HG03521 (cell line): Measurements from ENCODE around the gene NUDT4B.
"Not testable (repeated sequence)": the region's sequence is repeated elsewhere in the genome, so short reads cannot be mapped to it uniquely, and the experiment has no call there.

Experiments used
- ATAC-seq: cut with Tn5 transposase; IDR thresholded peaks from one replicate; pipeline ENCODE4 v1.9.1; 2021; ENCODE audit warnings: mild to moderate bottlenecking, moderate library complexity; ENCODE audit not compliant: unreplicated experiment

The NUDT4B gene

DNA sequence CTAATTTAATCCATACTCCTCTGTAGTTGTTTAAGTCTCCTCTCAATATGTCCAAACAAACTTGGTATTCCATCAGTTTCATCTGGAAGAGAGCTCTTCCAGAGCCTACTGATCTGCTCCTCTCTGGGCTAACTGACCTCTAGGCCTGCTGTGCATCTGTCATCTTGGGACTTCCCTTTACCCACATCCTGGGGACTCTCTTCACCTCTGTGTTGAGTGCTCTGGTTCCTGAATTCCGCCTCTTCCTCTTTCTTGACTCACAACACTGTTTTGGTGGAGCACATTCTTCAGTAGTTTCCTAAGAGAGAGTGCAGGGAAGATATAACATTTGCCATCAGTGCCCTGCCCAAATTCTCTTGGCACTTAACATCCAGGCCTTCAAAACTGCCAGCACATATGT lies 13.0 kb upstream of the NUDT4B start:
- not testable (repeated sequence) for ATAC-seq

DNA sequence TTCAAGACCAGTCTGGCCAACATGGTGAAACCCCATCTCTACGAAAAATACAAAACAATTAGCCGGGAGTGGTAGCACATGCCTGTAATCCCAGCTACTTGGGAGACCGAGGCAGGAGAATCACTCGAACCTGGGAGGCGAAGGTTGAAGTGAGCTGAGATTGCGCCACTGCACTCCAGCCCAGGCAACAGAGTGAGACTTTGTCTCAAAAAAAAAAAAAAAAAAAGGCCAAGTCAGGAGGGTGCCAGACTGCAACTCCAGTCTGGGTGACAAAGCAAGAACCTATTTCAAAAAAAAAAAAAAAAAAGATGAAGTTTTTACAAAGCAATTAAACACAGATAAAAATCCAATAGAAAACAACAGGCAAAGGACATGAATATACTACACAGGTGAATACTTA lies 9.9 kb upstream of the NUDT4B start:
- ATAC-seq, result not testable (repeated sequence)

DNA sequence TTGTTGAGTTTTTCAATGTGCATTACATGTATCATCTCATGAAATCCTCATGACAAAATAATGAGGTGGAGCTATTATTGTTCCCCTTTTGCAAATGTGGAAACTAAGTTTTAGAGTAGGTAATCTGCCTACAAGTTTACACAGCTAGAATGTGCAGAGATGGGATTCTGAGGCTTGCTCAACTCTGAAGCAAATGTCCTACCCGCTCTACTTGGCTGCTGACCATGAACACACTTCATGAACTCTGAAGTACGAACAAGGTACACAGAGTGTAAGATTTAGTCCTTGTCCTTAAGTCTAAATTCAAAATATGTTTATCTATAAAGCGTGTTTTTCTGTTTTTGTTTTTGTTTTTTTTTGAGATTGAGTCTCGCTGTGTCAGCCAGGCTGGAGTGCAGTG lies 5.4 kb upstream of the NUDT4B start:
- not testable (repeated sequence) for ATAC-seq

DNA sequence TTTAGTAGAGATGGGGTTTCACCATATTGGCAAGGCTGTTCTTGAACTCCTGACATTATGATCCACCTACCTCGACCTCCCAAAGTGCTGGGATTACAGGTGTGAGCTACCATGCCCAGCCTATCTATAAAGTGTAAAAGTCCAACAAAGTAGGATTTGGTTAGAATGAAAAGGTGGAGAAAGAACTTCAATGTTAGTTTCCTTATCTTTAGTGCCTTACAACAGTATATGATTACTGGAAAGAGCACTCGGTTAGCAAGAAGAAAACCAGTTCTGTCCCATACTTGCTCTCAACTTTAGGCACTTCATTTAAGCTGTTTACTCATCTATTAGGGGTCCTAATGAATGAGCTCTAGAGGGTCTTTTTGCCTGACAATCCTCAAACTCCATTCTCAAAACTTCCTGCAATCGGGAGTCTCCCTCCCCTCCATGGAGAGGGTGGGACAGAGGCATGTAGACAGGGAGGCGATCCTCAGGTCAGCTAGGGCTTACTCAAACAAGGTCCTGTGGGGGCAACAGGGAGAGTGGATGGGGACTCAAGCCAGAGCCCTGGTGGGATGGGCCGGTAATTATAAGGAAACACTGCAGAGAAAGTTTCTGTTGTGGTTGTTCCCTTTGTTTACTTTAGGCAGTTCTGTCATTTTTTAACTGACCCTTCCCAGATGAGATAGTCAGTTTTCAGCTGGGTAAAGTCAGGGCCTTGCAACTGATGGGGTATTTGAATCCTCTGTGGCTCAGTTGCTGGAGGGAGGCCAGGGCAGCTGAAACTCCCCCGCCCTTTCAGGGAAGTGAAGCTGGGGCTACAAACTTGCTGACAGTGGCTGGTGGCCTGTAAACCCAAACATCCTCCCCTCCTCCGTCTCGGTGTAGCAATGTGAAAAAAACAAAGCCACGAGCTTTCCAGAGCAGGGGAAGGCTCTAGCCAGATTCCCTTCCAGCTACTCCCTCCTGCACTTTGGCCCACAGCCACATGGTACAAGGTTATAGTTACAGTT lies 4.6 kb upstream of the NUDT4B start:
- ATAC-seq, result peak; percentile 45

DNA sequence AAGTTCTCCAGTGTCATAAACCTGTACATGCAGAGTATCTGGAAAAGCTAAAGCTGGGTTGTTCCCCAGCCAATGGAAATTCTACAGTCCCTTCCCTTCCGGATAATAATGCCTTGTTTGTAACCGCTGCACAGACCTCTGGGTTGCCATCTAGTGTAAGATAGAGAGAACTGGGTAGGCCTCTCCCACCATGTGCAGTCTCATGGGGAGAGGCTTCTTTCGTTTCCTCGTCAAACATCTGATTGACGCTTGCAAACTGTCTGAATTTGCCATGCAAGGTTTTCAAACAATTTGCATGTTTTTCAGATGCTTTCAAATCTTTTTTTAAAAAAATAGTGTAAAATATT lies 734 bp downstream of the NUDT4B start:
- peak; percentile 86 for ATAC-seq

DNA sequence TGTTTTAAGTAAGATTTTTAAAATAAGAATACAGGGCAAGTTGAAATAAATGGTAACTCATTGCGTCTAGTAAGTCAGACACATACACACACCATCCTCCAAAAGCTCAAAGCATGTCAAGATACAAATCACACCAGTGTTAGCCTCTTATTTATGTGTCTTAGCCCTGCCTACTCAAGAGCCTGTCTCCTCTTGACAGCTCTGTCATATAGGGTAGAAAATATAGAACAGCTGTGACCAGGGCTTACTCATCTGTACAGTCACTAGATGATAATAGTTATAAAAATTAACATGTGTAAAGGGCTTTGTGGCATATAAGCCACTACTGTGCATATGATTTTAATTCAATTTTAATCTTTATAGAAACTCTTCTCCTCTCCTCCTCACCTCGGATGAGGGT lies 7.7 kb downstream of the NUDT4B start:
- ATAC-seq, result not testable (repeated sequence)

DNA sequence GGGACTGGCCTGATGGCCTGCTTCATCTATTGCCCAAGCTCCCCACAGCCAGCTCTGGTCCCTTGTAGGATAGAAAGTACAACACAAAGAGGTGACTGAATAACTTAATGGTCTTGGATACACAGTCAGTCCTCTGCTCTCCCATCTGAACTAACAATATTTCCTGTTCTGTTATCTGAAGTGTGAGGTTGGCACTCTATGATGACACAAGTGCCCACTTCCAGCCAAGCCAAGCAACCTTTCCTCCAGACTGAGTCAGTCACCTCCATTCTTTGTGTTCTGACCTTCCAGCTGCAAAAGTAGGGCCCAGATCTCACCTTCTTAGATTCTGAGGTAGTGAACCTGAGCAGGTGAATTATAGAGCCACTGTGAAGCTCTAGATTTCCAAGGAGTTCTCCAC lies 8.9 kb downstream of the NUDT4B start:
- not testable (repeated sequence) for ATAC-seq

DNA sequence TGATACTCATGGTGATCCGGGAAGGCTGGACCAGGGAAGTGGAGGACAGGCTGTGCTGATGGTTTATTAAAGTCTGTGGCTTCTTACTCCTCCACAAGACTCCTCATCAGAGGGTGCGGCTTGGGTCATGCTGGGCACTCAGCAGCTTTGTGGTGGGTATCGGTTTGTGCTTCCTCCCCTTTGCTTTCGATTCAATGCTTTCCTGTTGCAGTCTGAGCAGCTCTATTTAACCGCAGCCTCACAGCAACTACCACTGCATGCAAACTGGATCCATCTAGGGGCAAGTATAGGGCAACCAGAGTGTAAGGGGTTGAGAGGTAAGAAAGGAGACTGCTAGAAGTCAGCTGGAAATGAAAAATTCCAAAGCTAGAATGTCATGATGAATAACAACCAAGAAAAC lies 9.8 kb downstream of the NUDT4B start:
- peak; percentile 95 for ATAC-seq

DNA sequence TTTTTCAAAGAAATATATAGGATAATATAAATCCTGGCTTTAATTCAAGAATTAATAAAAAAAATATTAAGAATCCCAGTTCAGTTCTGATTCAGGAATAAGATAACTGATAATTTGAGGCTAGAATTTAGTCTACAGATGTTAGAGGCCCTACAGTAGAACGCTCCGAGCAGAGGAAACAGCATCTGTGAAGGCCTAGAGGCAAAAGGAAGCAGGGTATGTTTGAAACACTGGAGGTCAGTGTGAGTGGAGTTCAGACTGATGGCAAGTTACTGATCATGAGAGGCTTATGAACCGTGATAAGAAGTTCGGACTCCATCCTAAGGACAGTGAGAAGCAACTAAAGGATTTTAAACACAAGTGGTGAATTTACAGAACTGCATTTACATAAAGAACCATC lies 10.4 kb downstream of the NUDT4B start:
- not testable (repeated sequence) for ATAC-seq

DNA sequence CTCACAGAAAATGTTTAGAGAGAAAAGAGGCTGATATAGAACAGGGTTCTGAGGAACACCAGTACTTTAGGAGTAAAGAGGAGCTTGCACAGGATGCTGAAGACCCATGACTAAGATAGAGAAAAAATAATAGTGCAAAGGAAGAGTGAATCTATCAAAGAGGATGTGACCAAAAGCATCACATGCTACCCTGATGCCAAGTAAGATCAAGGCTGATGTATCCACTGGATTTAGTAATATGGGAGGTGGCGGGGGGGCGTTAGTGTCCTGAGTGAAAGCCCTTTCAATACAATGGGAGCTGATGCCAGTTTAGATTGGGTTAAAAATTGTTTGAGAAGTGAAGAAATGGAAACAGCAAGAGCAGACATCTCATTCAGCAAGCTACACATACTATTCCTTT lies 11.2 kb downstream of the NUDT4B start:
- not testable (repeated sequence) for ATAC-seq

DNA sequence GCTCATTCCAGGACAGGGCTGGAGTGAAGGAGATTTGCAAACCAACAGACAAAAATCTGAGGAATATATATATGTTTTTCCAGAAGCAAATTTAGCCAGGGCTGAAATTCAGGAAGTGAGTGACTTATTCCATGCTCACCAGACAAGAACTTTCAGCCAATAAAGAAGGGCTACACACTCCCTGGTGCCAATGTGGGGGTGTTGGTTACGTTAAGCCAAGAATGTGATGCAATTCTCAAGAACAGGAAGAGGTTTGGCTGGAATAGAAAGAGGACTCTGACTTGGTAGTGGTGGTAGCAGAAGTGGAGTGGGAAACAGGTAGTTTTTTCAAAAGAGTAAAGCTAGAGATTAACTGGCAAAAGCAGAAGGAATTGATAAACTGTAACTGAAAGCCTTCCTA lies 11.6 kb downstream of the NUDT4B start:
- ATAC-seq, result not testable (repeated sequence)

DNA sequence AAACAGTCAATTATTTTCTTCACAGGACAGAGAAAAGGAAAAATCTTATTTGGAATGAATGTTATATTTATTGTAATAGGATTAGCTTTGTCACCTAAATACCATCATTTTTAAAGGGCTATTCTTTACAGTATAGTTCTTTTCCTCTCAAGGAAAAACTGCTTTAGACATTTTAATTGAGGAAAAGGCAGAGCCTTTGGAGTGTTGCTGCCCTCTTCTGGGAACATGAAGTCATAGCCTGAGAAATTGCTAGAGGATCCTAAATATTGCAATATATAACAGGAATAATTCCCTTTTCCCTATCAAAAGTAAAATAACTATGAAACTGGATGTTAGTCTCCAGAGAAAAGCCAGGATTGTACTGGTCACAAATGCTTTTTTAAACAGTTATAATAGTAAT lies 12.8 kb downstream of the NUDT4B start:
- ATAC-seq, result not testable (repeated sequence)

DNA sequence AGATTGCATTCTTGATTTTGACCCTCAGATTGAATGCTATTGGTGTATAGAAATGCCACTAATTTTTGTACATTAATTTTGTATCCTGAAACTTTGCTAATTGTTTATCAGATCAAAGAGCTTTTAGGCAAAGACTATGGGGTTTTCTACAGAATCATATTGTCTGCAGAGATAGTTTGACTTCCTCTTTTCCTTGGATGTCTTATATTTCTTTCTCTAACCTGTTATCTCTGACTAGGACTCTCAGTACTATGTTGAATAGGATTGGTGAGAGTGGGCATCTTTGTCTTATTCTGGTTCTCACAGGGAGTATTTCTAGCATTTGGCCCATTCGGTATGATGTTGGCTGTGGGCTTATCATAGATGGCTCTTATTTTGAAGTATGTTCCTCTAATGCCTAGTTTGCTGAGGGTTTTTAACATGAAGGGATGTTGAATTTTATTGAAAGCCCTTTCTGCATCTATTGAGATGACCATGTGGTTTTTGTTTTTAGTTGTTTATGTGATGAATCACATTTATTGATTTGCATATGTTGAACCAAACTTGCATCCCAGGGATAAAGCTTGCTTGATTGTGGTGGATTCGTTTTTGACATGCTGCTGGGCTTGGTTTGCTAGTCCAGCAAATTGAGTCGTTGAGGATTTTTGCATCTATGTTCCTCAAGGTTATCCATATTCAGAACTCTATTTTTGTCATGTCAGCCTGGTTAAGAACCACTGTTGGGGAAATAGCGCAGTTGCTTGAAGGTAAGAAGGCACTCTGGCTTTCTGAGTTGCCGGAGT lies 16.9 kb downstream of the NUDT4B start:
- not testable (repeated sequence) for ATAC-seq

DNA sequence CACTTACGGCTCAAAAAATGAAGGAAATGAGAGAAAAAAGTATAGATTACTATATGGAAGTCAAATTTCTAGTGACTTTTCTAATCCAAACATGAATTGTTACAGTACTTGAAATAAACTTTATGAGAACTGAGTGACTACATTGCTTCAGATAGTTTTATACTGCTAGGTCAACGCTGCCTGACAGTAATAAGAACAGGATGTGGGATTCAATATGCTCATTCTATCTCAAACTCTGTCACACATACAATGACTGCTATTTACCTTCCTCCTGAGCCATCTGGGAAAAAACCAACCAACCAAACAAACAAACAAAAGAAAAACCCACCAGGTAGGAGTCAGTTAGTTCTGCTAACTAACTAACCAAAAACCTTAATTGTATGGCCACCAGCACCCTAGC lies 20.0 kb downstream of the NUDT4B start:
- not testable (repeated sequence) for ATAC-seq

DNA sequence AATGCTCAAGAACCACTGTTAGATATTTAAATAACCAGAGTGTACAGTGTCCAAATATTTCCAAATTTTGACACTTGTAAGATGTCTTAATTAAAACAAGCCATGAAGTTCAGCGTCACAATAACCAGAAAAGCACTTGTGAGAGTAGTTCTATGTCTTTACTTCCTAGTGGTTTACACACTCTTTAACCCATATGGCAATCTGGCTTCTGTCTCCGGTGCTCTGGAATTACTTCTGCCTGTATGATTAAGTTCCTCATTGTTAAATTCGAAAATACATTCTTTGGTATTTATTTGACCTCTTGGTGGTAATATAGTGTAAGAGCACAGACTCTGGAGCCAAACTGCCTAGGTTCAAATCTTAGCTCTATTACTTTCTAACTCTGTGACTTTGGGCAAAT lies 20.9 kb downstream of the NUDT4B start:
- not testable (repeated sequence) for ATAC-seq

DNA sequence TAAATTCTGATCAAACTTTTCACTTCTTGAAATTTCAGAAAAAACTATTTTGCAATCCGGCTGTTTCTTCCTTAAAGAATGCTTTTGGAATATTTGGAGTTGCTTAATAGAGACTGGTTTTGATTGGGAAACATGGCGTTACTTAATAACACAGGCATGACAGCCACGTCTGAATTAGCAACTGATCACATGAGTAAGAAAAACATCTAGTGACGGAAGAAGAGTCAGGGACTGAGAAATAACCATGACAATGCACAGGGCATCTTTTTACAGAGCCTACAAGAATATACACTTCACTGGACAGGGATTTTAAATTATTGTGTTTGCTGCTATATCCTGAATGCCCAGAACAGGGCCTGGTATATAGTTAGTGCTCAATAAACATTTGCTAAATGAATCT lies 25.1 kb downstream of the NUDT4B start:
- ATAC-seq, result not testable (repeated sequence)

DNA sequence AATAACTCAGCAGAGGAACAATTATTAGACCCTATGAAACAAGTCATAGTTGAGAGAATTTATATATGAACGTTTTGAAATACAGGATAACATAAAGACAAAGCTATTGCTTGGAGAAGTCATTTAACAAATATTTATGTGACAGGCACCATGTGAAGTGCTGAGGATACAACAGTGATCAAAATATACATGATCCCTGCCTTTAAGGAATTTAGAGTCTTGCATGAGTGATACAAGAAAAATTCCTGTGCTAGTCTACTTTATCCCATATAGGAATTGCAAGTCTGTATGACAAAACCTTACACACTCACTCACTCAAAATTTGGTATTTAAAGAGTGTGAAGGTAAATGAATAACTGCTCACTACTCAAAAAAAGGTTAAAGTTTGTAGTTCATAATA lies 25.5 kb downstream of the NUDT4B start:
- ATAC-seq, result not testable (repeated sequence)

DNA sequence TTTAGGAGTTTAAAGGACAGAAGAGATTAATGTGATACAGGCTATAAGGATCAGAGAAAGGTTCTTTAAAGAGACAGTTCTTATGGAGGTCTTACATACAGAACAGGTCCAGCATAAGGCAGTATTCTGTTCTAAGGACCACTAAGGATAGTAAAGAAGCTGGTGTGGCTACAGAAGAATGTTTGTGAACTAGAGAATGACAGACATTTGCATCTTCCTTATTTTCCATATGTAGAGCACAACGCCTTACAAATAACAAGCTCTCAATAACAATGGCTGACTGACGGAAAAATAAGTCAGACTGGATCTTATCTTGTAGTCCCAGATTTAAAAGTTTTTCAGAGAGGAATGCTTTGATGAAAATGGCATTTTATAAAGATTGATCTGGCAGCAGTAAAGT lies 26.7 kb downstream of the NUDT4B start:
- ATAC-seq, result not testable (repeated sequence)

DNA sequence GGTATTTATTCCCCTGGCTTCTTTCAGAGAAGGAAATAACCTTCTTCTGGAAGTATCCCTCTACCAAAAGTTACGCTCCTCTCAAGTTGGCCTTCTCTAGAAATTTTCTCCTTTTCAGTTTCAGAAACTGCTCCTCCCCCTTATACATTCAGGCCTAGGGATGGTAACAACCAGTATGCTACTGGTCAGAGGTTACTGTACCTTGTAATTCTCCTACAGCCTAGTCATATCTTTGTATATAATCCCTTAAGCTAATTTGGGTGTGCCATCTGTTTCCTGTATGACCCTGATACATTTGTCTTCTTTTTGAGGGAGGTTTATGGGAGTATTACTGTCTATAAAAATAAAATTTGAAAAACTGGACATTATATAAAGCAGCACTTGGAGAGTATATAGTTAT lies 29.1 kb downstream of the NUDT4B start:
- ATAC-seq, result not testable (repeated sequence)

DNA sequence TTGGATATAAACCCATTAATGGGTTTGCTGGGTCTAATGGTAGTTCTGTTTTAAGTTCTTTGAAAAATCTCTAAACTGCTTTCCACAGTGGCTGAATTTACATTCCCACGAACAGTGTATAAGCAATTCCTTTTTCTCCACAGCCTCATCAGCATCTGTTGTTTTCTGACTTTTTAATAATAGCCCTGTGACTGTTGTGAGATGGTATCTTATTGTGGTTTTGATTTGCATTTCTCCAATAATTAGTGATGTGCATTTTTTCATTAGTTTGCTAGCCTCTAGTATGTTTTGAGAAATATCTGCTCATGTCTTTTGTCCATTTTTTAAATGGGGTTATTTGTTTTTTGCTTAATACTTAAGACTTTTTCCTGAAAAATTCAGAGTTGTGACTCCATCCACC lies 31.8 kb downstream of the NUDT4B start:
- ATAC-seq, result not testable (repeated sequence)

DNA sequence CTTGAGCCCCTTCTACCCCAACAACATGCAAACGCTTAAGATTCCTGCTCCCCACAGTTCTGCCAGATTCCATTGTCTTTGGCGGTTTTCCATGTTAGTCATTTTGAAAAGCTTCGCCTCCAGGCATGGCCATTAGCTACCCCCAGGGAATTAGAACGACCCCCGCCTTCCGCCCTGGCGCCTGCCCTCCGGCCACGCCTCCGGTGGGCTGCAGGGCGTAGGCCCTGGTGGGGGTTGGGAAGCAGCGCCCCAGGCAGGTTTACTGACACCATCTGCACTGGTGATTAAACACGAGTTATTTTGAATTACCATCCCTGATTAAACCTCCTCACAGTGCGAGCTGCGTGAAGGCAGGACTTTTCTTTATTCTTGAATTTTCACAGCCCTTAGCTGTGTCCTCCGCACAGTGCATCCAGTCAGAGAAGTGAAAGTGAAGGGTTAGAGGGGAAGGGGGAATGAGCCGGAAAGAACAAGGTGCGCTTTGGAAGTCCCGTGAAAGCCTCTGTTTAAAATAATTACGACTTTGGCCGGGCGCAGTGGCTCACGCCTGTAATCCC lies 43.0 kb downstream of the NUDT4B start:
- not testable (repeated sequence) for ATAC-seq
